HG03442 (cell line): ENCODE data around the gene ARHGAP28.

ENCODE experiments used
- ATAC-seq: cut with Tn5 transposase; IDR thresholded peaks from one replicate; pipeline ENCODE4 v1.9.1; 2021; ENCODE audit warnings: mild to moderate bottlenecking, moderate library complexity; ENCODE audit not compliant: unreplicated experiment

Gene ARHGAP28

GRCh38 chr18:6730416-6731221, 1.1 kb downstream of the ARHGAP28 start:
- ATAC-seq: no peak

DNA sequence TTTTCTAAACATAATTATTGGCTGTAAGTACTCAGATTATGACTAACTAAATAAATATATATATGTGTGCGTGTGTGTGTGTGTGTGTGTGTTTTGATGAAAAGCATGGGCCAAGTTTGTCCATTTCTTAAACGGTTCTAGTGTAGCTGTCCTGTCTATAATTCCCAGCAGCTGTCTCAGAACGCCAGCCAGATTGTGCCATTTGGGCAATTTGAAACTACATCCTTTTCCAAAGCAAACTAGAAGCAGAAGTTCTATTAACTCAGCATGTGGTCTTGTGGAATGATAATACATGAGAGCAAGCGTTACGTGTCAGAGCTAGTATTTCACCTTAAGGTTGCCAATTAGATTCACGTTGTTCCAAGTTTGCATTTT, 1.7 kb downstream of the ARHGAP28 start:
- no peak for ATAC-seq

GRCh38 chr18:6732952-6733351, 3.4 kb downstream of the ARHGAP28 start:
- ATAC-seq: no peak

GRCh38 chr18:6733758-6734157, 4.2 kb downstream of the ARHGAP28 start:
- no peak for ATAC-seq

- no peak for ATAC-seq
These were observed 5.4 kb downstream of the ARHGAP28 start for GRCh38 chr18:6734726-6735430.

GRCh38 chr18:6737833-6738232, 8.3 kb downstream of the ARHGAP28 start:
- ATAC-seq: no peak

DNA sequence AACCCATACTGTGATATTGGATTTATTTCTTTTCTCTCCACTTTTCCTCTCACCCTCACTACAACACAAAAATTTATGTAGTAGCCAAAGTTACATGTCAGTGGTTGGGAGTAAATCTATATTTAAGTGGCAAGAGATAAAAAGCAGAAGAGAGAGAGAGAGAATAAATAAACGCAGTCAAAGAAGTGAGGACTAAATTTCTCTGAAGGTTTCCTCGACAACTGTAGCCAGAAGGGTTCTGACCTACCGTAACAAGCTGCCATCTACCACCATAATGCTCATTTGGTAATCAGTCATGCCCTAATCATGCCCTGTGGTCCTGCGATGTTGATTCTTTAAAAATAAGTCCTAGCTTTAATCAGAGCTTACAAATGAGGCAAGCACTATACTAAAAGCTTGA, 9.1 kb downstream of the ARHGAP28 start:
- no peak for ATAC-seq

- no peak for ATAC-seq
These were observed 11.7 kb downstream of the ARHGAP28 start for GRCh38 chr18:6741232-6741663.

GRCh38 chr18:6741786-6742185, 12.3 kb downstream of the ARHGAP28 start:
- no peak for ATAC-seq

DNA sequence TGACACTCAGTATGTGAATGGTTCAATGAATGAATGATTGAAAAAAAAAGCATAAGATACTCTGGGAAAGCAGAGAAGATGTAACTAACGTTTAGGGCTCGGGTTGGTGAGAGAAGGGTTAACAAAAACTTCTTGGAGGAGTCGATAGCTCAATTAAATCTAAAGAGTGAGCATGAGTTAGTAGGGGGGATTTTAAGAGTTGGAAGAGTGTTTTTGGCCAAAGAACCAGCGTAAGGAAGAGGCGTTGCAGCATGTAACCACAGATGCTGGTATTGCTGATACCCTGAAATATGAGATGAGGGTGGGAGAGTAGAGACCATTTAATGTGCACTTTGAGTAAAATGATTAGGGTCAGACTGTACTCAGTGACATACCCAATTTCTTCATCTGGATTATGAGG, 14.5 kb downstream of the ARHGAP28 start:
- no peak for ATAC-seq

DNA sequence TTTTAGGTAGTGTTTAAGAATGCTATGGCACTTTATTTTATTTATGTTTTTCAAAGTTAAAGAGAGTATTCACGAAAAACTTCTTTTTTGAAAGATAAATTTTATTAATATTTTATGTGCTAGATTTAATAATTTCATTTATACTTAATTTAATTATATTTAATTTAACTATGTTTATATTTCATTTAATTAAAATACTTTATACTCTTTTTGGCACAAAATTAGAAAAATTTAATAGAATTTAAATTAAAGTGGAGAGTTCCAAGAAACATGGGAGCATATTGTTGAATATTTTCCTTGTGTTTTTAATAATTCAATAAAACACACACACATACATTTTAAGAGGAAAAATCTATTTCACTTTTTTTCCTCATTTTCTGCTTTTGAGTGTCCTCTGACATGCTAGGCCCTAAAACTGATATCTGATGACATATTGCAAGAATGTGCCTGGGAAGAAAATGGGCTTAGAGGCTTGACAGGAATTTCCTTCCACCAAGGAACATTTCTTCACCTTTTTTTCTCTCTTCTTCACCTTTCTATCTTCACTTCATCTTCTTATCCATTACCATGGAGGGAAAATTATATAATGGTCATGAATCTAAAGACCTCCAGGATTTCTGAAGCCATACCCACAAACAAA, 15.4 kb downstream of the ARHGAP28 start:
- no peak for ATAC-seq

- no peak for ATAC-seq
These were observed 16.1 kb downstream of the ARHGAP28 start for GRCh38 chr18:6745504-6746031.

- no peak for ATAC-seq
These were observed 17.0 kb downstream of the ARHGAP28 start for GRCh38 chr18:6746386-6746960.

GRCh38 chr18:6747646-6748045, 18.1 kb downstream of the ARHGAP28 start:
- ATAC-seq: no peak

GRCh38 chr18:6748241-6748640, 18.7 kb downstream of the ARHGAP28 start:
- no peak for ATAC-seq

DNA sequence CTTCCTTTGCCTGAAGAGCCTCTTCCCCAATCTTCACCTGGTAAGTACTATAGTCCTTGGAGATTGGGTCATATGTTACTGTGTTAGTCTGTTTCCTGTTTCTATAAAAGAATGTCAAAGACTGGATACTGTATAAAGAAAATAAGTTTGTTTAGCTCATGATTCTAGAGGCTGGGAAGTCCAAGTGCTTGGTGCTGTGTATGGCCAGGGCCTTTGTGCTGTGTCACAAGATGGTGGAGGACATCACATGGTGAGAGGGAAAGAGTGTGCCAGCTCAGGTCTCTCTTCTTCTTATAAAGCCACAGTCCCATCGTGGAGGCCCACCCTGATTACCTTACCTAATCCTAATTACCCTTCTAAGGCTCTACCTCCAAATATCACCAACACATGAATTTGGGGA, 20.9 kb downstream of the ARHGAP28 start:
- ATAC-seq: no peak

DNA sequence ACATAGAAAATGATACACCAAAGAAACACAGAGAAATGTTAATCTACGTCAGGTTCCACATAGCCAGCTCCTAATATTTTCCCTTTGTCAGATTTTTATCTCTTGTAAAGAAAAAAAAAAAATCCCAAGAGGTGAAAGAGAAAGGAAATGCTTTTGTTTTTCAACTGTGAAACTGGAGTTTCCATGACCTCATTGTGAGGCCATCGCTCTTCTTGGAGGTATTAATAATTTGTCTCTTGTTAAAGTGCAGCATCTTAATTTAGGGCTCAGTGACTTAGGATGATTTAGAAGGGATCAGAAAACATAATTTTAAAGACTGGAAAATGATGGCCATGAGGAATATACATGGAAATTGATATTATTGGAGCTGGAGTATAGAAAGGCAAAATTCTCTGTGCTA, 21.7 kb downstream of the ARHGAP28 start:
- no peak for ATAC-seq

GRCh38 chr18:6752202-6752860, 22.8 kb downstream of the ARHGAP28 start:
- ATAC-seq: no peak

DNA sequence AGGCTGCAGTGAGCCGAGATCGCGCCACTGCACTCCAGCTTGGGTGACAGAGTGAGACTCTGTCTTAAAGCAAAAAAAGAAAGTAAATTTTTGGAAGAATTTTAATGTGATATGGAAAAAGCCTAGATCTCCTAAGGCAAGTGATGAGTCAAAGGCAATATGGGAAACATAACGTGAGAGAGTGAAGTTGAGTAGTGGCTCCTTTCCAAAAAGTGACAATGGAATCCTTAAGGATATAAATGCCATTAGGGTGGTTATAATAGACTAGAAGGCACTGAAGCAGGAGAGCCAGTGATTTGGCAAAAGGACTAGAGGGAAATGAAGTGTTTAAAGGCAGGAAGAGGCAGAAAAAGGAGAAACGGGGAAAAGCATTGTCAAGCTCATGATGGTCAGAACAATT, 25.6 kb downstream of the ARHGAP28 start:
- ATAC-seq: no peak

GRCh38 chr18:6757931-6758330, 28.4 kb downstream of the ARHGAP28 start:
- no peak for ATAC-seq

DNA sequence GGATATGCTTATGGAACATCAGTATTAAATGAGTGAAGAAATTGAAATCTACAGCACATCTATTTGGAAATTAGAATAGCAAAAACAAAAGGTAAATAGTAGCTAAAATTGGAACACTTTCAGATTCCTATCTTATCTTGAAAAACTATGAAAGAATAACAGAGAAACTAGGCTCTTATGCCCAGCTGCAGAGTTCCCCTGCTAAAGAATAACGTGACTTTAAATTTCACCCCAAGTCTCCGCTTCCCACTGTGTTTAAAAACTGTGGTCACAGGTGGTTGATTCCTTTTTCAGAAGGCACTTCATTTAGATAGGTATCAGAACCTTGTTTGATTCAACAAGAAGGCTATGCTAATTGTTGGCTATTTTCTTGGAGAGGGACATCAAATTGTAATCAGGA, 30.1 kb downstream of the ARHGAP28 start:
- no peak for ATAC-seq
